GM18505 (cell line): Measurements from ENCODE around the gene HOXA6.

Experiments used
- ATAC-seq: cut with Tn5 transposase; IDR thresholded peaks from one replicate; pipeline ENCODE4 v1.9.1; 2021; ENCODE audit not compliant: unreplicated experiment
- POLR2A ChIP-seq: IDR thresholded peaks from 4 replicates; pipeline ENCODE4 v1.6.1; 2011; ENCODE audit warnings: borderline replicate concordance; ENCODE audit not compliant: insufficient read depth, insufficient read length; ENCODE audit errors: extremely low read depth

HOXA6 gene

DNA sequence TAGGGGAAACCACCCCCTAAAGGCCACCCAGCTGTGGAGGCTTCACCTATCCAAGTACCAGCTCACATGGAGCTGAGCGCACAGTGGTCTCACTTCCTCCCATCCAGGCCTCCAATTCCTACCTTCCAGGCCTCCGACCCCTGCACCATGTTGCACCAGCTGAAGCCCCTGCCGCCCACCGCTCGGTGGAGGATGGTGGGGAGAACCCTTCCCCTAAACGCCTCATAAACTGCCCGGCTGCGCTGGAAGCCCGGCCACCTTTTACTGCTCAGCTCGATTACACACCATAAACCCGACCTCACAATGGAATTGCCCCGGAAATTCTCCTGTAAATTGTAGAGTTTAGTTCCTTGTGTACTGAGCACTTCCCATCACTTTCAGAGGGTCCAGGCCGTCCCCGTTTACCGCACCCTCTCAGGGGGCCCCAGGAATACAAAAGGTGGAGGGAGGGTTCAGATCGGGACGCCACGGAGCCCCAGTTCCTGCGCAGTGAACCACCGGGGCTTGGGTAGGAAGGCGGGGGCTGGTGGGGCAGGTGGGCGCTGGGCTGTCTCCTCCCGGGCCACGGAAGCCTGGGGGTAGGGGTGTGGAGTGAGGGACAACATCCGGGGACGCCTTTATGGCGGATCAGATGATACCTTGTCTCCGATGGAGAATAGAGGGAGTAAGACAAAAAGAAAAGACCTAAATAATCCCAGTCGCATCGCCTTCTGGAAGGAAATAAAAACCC lies 10.3 kb upstream of the HOXA6 start:
- no peak for ATAC-seq
- no peak for TF ChIP-seq POLR2A

DNA sequence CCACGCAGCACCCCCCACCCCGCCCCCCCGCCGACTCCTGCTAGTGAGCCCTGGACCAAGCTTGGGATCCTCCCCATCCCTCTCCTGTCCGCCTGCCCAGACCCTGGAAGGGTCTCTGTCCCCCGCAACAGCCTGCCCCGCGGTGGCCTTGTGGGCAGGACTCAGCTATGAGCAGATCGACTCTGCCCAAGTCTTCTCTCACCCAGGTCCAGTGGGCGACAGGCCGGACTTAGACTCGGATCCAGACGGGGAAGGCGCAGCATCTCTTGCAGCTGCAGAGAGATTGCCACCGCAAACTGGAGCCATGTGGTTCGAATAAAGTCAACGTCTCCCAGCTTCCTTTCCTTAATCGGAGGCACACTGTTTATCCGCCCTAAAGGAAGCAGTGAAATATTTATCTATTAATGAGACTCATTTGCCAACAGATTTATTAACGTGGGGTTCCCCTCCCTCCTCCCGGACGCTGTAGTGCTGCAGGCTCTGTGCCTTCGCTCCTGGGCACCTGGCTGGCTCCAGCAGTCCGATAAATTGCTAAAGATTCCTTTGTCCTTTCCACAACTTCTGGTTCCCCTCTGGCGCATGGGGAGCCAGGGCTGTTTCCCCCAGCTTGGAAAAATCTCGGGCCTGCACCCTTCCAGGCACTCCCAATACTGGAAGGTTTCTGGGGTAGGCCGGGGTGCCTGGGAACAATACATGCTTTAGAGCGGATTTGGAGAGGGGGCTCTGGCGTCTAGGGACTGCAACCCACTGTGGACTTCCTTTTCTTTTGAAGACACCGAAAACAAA lies 9.5 kb upstream of the HOXA6 start:
- no peak for ATAC-seq
- no peak for TF ChIP-seq POLR2A

DNA sequence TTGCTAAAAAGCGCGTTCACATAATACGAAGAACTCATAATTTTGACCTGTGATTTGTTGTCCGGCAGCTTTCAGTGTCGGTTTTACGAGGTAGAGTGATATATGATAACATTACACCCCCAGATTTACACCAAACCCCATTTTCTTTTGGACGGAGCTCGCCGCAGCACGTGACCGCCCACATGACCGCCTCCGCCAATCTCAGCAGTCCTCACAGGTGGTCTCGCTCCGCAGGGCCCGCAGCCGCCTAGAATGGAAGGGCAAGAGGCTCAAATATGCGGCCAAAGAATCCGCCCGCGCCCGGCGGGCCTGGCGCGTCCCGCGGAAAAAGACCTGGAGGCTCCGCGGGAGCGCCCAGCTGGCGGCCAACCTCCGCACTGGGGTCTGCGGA lies 8.9 kb upstream of the HOXA6 start, which contains the start of gene HOXA7:
HOXA7 (minus strand) TSS at position 168 of the 391 bp plus-strand sequence; CDS start at position 38, 130 bp downstream.
- TF ChIP-seq POLR2A = no peak
- no peak for ATAC-seq

DNA sequence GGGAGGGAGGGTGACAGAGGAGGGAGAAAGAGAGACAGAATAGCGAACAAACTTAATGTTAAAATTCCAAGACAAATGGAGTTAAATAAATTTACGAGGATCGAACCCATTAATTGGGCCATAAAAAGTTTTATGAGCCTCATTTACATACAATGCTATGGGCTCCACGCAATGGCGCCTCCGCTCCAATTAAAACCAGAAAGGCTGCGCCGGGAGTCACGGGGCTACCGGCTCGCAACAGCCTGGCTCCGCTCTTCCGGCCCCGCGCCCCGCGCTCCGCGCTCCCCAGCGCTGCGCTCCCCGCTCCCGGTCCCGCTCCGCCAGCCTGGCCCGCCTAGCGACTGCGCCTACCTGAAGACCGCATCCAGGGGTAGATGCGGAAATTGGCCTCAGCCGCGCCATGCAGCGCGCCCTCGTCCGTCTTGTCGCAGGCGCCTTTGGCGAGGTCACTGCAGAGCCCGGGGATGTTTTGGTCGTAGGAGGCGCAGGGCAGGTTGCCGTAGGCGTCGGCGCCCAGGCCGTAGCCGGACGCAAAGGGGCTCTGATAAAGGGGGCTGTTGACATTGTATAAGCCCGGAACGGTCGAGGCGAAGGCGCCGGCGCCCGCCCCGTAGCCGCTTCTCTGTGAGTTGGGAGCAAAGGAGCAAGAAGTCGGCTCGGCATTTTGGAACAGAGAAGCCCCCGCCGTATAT lies 8.4 kb upstream of the HOXA6 start:
- TF ChIP-seq POLR2A = no peak
- no peak for ATAC-seq

DNA sequence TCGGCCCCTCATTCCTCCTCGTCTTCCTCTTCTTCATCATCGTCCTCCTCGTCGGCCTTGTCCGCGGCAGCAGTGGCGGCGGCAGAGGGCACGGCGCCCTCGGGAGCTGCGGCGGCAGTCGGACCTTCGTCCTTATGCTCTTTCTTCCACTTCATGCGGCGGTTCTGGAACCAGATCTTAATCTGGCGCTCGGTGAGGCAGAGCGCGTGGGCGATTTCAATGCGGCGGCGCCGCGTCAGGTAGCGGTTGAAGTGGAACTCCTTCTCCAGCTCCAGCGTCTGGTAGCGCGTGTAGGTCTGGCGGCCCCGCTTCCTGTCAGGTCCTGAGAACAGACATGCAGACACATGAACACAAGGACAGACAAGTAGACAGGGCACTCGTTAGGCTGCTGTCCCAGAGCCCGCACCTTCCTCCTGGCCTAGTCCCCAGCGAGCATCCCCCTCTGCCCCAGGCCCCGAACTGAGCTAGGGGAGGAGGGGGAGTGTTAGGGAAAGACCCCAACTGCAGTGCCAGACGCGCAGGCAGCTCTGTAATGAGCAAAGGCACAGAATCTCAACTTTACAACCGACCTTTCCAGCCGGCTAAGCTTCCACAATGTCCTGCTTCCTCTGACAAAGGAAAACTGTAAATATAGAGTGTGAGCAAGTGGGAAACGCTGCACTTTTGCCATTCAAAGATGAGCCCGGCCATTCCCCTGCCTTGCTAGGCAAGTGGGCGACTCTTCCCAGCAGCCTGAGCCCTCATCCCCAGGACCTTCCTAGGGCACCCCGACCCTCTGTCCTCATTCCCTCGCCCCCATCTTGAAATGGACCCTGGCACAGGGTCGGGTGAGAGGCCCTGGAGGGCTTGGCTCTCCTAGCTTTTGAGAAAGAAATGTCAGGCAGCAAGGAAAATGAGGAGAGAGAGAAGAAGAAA lies 7.6 kb upstream of the HOXA6 start:
- ATAC-seq = no peak
- TF ChIP-seq POLR2A = no peak

DNA sequence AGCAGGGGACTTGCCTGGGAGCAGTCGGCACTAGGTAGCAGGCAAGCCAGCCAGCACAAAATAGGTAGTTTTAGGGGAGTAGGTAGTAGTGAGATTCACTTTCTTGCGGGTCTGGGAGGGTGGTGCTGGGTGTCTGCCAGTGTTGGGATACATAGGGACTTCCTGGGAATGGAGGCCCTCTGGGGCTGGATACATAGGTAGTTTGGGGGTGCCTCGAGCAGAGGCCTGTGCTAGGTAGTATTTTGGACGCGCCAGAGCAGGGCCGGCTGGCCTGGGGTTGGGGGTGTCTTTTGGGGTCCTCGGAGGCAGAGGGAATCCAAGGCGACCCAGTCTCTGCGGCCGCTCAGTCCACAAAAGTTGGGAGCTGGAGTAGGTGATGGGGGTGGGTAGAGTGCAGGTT lies 6.8 kb upstream of the HOXA6 start:
- ATAC-seq = no peak
- no peak for TF ChIP-seq POLR2A

DNA sequence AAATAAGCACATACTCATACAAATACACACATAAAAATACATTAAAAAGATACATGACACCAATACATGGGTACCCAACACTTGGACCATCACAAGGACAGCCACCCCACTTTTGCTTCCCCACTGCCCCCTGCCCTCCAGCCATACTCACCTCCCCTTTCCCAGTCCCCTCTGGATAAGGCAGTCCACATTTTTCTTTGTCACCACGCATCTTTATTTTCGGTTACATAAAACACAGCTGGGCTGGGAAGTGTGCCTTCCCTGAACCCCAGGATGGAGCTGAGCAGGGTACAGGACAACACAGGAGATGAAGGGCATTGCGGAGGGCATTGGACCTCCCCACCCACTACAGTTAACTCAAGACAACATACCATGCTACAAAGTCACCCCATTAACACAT lies 6.0 kb upstream of the HOXA6 start:
- ATAC-seq = no peak
- no peak for TF ChIP-seq POLR2A

DNA sequence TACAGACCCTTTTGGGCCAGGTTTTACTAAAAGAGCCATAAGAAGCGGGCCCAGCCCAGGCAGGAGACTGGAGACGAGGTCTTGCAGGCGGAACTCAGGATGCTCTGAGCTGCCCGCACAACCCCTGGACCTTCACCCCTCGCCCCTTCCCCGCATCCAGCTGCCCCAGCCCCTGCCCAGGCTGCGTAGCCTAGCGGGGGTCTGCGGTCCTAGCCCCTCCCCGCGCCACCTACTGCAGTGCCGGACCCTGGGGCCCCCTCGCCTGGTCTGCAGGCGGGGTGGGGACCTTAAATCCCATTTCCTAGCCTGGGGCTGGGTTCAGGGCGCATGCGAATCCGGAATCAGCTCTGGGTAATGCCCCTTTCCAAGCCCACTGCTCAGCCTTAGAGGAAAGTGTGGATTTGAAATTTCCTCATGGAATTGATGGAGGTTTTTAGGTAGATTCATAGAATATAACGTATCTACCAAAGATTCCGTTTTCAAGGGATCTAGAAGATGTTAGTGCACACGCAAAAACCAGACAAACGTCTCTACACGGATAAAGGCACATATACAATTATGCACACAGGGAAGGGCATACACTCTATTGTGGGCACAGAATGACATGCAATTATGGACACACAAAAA lies 5.4 kb upstream of the HOXA6 start:
- ATAC-seq = no peak

DNA sequence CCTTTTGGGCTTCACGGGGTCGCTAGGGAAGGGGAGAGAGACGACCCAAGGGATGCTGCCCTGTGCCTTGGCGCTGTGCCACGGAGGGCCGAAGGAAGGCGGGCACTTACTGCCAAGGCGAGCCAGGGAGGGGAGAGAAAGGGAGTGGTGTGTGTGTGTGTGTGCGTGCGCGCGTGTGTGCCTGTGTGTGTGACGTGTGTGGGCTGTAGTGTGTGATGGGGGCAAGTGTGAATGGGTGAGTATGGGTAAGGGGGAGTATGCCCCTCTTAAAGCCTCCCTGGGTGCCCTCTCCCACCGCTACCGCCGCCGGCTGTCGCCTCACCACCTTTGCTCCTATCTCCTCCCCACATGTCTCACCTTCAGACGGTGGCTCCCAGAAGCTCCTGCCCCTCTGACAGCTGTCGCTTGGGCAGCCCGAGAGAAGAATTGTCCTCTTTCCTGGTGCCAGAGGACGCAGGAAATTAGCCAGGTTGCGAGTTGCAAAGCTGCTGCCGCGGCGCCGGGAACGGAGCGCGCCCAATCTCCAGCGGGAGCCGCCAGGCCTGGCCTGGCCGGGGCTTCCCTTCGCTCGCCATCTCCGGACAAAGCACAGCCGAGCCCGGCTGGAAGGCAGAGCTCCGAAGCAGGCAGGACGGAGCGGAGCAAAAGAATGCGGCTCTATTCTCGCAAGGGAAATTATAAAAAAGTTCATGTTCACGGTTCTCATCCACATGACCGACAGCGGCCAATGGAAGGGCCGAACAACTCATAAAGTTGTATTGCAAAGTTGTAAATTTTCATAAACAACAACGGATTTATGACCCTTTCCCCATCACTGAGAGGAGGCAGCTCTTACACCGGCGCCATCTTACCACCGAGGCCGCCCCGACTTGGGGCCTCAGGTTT lies 4.6 kb upstream of the HOXA6 start, which contains the start of gene HOXA3:
HOXA3 (minus strand) TSS at position 653 of the 885 bp plus-strand sequence. CDS start 41,943 bp downstream, outside the sequence.
- no peak for ATAC-seq
- no peak for TF ChIP-seq POLR2A

More for the DNA sequence above, 5.4 kb upstream of the HOXA6 start:
- TF ChIP-seq POLR2A = no peak

DNA sequence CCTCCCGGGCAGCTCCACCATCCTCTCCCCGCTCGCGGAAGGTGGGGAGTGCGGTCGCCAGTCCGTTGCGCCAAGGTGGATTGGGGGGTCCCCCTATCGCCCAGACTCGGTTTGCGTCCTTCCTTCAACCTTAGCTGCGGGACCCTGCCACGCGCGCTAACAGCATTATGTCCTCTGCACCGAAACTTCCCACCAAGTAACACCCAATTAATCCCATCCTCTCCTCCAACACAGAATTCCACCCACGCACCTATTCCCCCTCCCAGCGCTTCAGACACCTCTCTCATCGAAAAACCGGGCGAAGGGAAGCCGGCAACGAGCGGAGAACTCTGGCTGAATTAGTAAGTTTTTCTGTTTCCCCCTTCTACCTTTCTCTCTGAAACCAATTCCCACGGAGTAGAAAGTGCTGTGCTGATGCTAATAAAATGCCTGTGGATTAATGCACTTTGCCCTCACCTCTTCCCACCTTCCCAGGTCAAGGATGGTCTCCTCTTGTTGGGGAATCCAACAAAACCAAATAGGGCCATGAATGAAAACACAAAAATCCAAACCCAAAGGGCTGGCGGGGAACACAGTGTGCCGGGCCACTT lies 3.9 kb upstream of the HOXA6 start:
- ATAC-seq = no peak
- TF ChIP-seq POLR2A = no peak
